ENCODE data around the gene KL. TPM values are rescaled to one million over a fixed set of nuclear protein-coding genes. Genes with fewer than 3 reads are reported as not detected.

The KL gene
- total RNA-seq, 1 experiment from 2014 or later: 1.5 TPM

DNA sequence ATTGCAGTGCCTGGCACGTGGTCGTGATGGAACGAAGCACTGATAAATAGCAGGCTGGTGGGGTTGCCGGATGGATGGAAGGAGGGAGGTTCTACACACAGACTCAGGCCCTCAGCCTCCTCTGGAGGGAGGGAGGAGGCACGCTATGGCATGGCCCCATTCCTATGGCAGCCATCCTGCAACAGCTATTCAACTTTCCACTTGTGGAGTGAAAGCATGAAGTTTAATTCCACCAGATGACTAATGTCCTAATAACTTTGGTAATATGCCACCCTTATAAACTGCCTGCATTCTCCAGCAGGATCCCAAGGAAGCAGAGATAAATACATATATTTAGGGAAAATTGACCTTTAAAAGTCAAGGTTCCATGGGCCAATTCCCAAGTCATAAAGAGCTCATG is 92.4 kb downstream of the KL start:
- H3K4me1 ChIP-seq (ENCODE audit: insufficient read depth, low read length, poor library complexity, severe bottlenecking): peaks cover 36% of the 10 kb centered on the region
- DNase-seq (ENCODE audit: low spot score): no peak
- ChIA-PET CTCF (no interaction called here), POLR2A (ENCODE audit: low non-redundant PET) (no interaction called here)
- TF ChIP-seq CTCF (conservative IDR thresholded peaks at IDR 0.05; ENCODE audit: low read depth, low read length) (no peak), EZH2 (IDR thresholded peaks at IDR 0.05; ENCODE audit: borderline replicate concordance, low read depth, low read length, poor library complexity, severe bottlenecking) (no peak)
- H3K9me3 ChIP-seq (ENCODE audit: low read depth, low read length, poor library complexity, severe bottlenecking): no peaks in the 10 kb centered on the region
- peaks cover 86% of the 10 kb centered on the region for H3K36me3 ChIP-seq (ENCODE audit: insufficient read depth, low read length, poor library complexity, severe bottlenecking)
- no peaks in the 10 kb centered on the region for H3K27me3 ChIP-seq (replicated peaks; ENCODE audit: insufficient read depth, low read depth, low read length, poor library complexity)
- intact Hi-C loops (cut with micrococcal nuclease; ENCODE audit: unreplicated experiment): no loop called here
- H3K27ac ChIP-seq (ENCODE audit: low read depth, low read length, poor library complexity, severe bottlenecking): peak overlapping the region; percentile 66
- BruUV-seq (replicated peaks): no TSS peak
- no peak overlapping the region for H3K4me3 ChIP-seq (ENCODE audit: low read depth, low read length, poor library complexity, severe bottlenecking)

- peaks cover 93% of the 10 kb centered on the region for H3K36me3 ChIP-seq (ENCODE audit: insufficient read depth, low read length, poor library complexity, severe bottlenecking)
These were observed 93.1 kb downstream of the KL start for GRCh38 chr13:33109271-33109697.

DNA sequence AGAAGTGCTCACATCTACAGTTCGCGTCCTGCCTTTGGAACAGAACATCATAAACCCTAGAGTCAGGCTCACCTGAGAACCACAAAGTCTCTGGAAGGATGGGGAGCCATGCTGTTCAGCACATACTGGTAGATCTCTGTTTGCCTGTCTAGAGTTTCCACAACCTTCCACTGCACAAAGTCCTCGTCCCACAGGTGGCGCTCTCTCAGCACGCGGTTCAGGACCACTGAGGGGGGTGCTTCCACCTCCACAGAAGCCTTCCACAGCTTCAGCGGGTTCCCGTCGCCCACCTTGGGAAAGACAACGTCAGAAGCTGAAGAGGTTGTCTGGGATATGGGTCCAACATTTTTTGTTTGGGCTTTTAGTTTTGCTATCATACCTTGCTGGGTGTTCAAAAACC is 93.6 kb downstream of the KL start:
- peak; percentile 69 for DNase-seq (ENCODE audit: low spot score)
- intact Hi-C loops (cut with micrococcal nuclease; ENCODE audit: unreplicated experiment): no loop called here
- H3K27ac ChIP-seq (ENCODE audit: low read depth, low read length, poor library complexity, severe bottlenecking): peak overlapping the region; percentile 66
- BruUV-seq (replicated peaks): no TSS peak
- no peaks in the 10 kb centered on the region for H3K9me3 ChIP-seq (ENCODE audit: low read depth, low read length, poor library complexity, severe bottlenecking)
- no peaks in the 10 kb centered on the region for H3K27me3 ChIP-seq (replicated peaks; ENCODE audit: insufficient read depth, low read depth, low read length, poor library complexity)
- peaks cover 36% of the 10 kb centered on the region for H3K4me1 ChIP-seq (ENCODE audit: insufficient read depth, low read length, poor library complexity, severe bottlenecking)
- ChIA-PET POLR2A (ENCODE audit: low non-redundant PET) (interaction anchor here (0.6 kb wide), 1 partner anchor 422 kb away, joined by 4 read pairs; no protein-coding TSS in a partner anchor), CTCF (interaction anchor here (1.0 kb wide), 1 partner anchor 14 kb away, joined by 3 read pairs; no protein-coding TSS in a partner anchor)
- TF ChIP-seq CTCF (conservative IDR thresholded peaks at IDR 0.05; ENCODE audit: low read depth, low read length) (peak; percentile 76), EZH2 (IDR thresholded peaks at IDR 0.05; ENCODE audit: borderline replicate concordance, low read depth, low read length, poor library complexity, severe bottlenecking) (no peak)
- H3K36me3 ChIP-seq (ENCODE audit: insufficient read depth, low read length, poor library complexity, severe bottlenecking): peaks cover 93% of the 10 kb centered on the region
- H3K4me3 ChIP-seq (ENCODE audit: low read depth, low read length, poor library complexity, severe bottlenecking): no peak overlapping the region

More at GRCh38 chr13:33109271-33109697, 93.1 kb downstream of the KL start:
- ChIA-PET POLR2A (ENCODE audit: low non-redundant PET) (interaction anchor here (0.6 kb wide), 1 partner anchor 423 kb away, joined by 4 read pairs; no protein-coding TSS in a partner anchor), CTCF (interaction anchor here (1.0 kb wide), 1 partner anchor 14 kb away, joined by 3 read pairs; no protein-coding TSS in a partner anchor)
- Histone ChIP-seq H3K27ac (ENCODE audit: low read depth, low read length, poor library complexity, severe bottlenecking) (peak overlapping the region; percentile 66), H3K9me3 (ENCODE audit: low read depth, low read length, poor library complexity, severe bottlenecking) (no peaks in the 10 kb centered on the region), H3K4me3 (ENCODE audit: low read depth, low read length, poor library complexity, severe bottlenecking) (no peak overlapping the region), H3K4me1 (ENCODE audit: insufficient read depth, low read length, poor library complexity, severe bottlenecking) (peaks cover 36% of the 10 kb centered on the region), H3K27me3 (replicated peaks; ENCODE audit: insufficient read depth, low read depth, low read length, poor library complexity) (no peaks in the 10 kb centered on the region)
- no TSS peak for BruUV-seq (replicated peaks)
- no peak for TF ChIP-seq EZH2 (IDR thresholded peaks at IDR 0.05; ENCODE audit: borderline replicate concordance, low read depth, low read length, poor library complexity, severe bottlenecking)
- TF ChIP-seq CTCF (conservative IDR thresholded peaks at IDR 0.05; ENCODE audit: low read depth, low read length): no peak
- intact Hi-C loops (cut with micrococcal nuclease; ENCODE audit: unreplicated experiment): no loop called here
- peak; percentile 54 for DNase-seq (ENCODE audit: low spot score)

All from A673 (cell line).